Loucy (cell line): ENCODE measurements around the gene R3HDM1.

Source experiments
- H2AFZ ChIP-seq: fragments of 200-600 bp; sonication (generic); 2 replicates; pipeline ENCODE4 v1.6.0; 2016; ENCODE audit warnings: antibody characterized with exemption, mild to moderate bottlenecking, low read length, moderate library complexity
- H3F3A ChIP-seq: fragments of 200-600 bp; 2 replicates; pipeline ENCODE4 v1.6.0; 2016; ENCODE audit warnings: antibody characterized with exemption, low read depth, mild to moderate bottlenecking
- H3K27me3 ChIP-seq: fragments of 200-600 bp; sonication (generic); 2 replicates; pipeline ENCODE4 v1.6.1; 2014; ENCODE audit warnings: low read length, mild to moderate bottlenecking; ENCODE audit not compliant: insufficient read depth, poor library complexity, severe bottlenecking
- H3K36me3 ChIP-seq: fragments of 200-600 bp; sonication (generic); 2 replicates; pipeline ENCODE4 v1.6.1; 2016; ENCODE audit warnings: low read length; ENCODE audit not compliant: insufficient read depth
- H3K4me1 ChIP-seq: fragments of 200-600 bp; sonication (generic); 2 replicates; pipeline ENCODE4 v1.5.1; 2014; ENCODE audit warnings: low read length, mild to moderate bottlenecking; ENCODE audit not compliant: insufficient read depth, poor library complexity, severe bottlenecking
- H3K4me2 ChIP-seq: fragments of 200-600 bp; sonication (generic); 2 replicates; pipeline ENCODE4 v1.6.0; 2014; ENCODE audit warnings: antibody characterized with exemption, low read length, low read depth, mild to moderate bottlenecking; ENCODE audit not compliant: poor library complexity, severe bottlenecking
- H3K4me3 ChIP-seq: fragments of 200-600 bp; sonication (generic); 2 replicates; pipeline ENCODE4 v1.5.1; 2014; ENCODE audit warnings: low read length, mild to moderate bottlenecking, mixed read lengths; ENCODE audit not compliant: poor library complexity, severe bottlenecking
- H3K79me2 ChIP-seq: fragments of 200-600 bp; sonication (generic); 2 replicates; pipeline ENCODE4 v1.6.1; 2014; ENCODE audit warnings: low read length; ENCODE audit not compliant: insufficient read depth
- H3K9ac ChIP-seq: fragments of 200-600 bp; sonication (generic); 2 replicates; pipeline ENCODE4 v1.6.0; 2014; ENCODE audit warnings: mild to moderate bottlenecking, low read depth, low read length, moderate library complexity; ENCODE audit not compliant: poor library complexity, severe bottlenecking
- H3K9me2 ChIP-seq: fragments of 200-600 bp; sonication (generic); replicated peaks from 2 replicates; pipeline ENCODE4 v1.6.1; 2016; ENCODE audit warnings: low read depth, low read length, mixed read lengths
- H3K9me3 ChIP-seq: fragments of 200-600 bp; sonication (generic); 2 replicates; pipeline ENCODE4 v1.6.1; 2014; ENCODE audit warnings: mild to moderate bottlenecking, antibody characterized with exemption, low read length, low read depth; ENCODE audit not compliant: insufficient read depth
- H4K20me1 ChIP-seq: fragments of 200-600 bp; sonication (generic); 2 replicates; pipeline ENCODE4 v1.6.0; 2014; ENCODE audit warnings: antibody characterized with exemption, low read length, mild to moderate bottlenecking; ENCODE audit not compliant: insufficient read depth, poor library complexity, severe bottlenecking
- EZH2phosphoT487 ChIP-seq: fragments of 200-600 bp; IDR thresholded peaks from 2 replicates; pipeline ENCODE4 v1.6.1; 2018; ENCODE audit warnings: antibody characterized with exemption, mild to moderate bottlenecking, moderate library complexity, borderline replicate concordance
- TF ChIP-seq, protein P1 (sequence below): fragments of 200-600 bp; sonication (generic); conservative IDR thresholded peaks from 2 replicates; pipeline ENCODE4 v1.5.1; 2014; ENCODE audit warnings: mild to moderate bottlenecking, antibody characterized with exemption, low read length

R3HDM1 gene

GRCh38 chr2:135762530-135762929, 231.2 kb downstream of the R3HDM1 start:
- Histone ChIP-seq H3K27me3 (peaks cover under 1% of the 10 kb centered on the region), H3K9me3 (peaks cover 3% of the 10 kb centered on the region; the same call in 1 of the 2 replicates), H3K4me3 (no peak overlapping the region), H3K4me2 (no peak overlapping the region), H3K79me2 (peaks cover 5% of the 10 kb centered on the region; the same call in 1 of the 2 replicates), H3K9me2 (no peaks in the 10 kb centered on the region), H3K9ac (no peak overlapping the region), H4K20me1 (no peaks in the 10 kb centered on the region), H3F3A (no peaks in the 10 kb centered on the region), H3K4me1 (no peaks in the 10 kb centered on the region), H2AFZ (no peak overlapping the region), H3K36me3 (peaks cover 77% of the 10 kb centered on the region)
- TF ChIP-seq, protein P1, sequence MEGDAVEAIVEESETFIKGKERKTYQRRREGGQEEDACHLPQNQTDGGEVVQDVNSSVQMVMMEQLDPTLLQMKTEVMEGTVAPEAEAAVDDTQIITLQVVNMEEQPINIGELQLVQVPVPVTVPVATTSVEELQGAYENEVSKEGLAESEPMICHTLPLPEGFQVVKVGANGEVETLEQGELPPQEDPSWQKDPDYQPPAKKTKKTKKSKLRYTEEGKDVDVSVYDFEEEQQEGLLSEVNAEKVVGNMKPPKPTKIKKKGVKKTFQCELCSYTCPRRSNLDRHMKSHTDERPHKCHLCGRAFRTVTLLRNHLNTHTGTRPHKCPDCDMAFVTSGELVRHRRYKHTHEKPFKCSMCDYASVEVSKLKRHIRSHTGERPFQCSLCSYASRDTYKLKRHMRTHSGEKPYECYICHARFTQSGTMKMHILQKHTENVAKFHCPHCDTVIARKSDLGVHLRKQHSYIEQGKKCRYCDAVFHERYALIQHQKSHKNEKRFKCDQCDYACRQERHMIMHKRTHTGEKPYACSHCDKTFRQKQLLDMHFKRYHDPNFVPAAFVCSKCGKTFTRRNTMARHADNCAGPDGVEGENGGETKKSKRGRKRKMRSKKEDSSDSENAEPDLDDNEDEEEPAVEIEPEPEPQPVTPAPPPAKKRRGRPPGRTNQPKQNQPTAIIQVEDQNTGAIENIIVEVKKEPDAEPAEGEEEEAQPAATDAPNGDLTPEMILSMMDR = no peak
- TF ChIP-seq EZH2phosphoT487 = no peak

- Histone ChIP-seq H3K9me3 (no peaks in the 10 kb centered on the region), H3K9ac (no peak overlapping the region), H2AFZ (no peak overlapping the region), H3F3A (no peaks in the 10 kb centered on the region), H3K79me2 (peaks cover 5% of the 10 kb centered on the region; the same call in 1 of the 2 replicates), H3K36me3 (peaks cover 86% of the 10 kb centered on the region), H3K4me3 (no peak overlapping the region), H4K20me1 (no peaks in the 10 kb centered on the region), H3K9me2 (no peaks in the 10 kb centered on the region), H3K27me3 (no peaks in the 10 kb centered on the region), H3K4me2 (no peak overlapping the region), H3K4me1 (no peaks in the 10 kb centered on the region)
- TF ChIP-seq, protein P1 = no peak
- TF ChIP-seq EZH2phosphoT487 = no peak
Observed at GRCh38 chr2:135768863-135769262, 237.6 kb downstream of the R3HDM1 start.

DNA sequence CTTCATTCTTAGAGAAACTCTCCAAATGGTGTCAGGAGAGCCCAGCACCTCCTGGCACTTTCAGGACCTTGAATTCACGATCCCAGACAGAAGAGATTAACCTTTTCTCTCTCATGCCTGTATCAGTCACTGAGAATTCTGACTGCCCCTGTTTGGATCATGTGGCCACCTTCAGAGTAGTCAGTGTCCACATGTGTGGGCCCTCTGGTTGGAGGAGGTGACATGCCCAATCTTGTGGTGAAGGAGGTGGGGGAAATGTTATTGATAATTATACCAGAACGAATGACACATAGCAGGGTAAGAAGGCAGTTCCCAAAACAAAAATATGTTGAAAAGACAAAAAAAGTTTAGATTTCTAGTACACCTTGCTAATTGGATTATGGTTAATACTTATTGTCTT, 242.0 kb downstream of the R3HDM1 start:
- Histone ChIP-seq H3K9me3 (no peaks in the 10 kb centered on the region), H3K79me2 (no peaks in the 10 kb centered on the region)

More for the DNA sequence above, 242.0 kb downstream of the R3HDM1 start:
- TF ChIP-seq EZH2phosphoT487 = no peak
- TF ChIP-seq, protein P1 = no peak
- Histone ChIP-seq H3K27me3 (no peaks in the 10 kb centered on the region), H3K4me1 (no peaks in the 10 kb centered on the region), H3F3A (no peaks in the 10 kb centered on the region), H2AFZ (no peak overlapping the region), H4K20me1 (no peaks in the 10 kb centered on the region), H3K9ac (no peak overlapping the region), H3K9me2 (no peaks in the 10 kb centered on the region), H3K36me3 (peaks cover 96% of the 10 kb centered on the region), H3K4me2 (no peak overlapping the region), H3K4me3 (no peak overlapping the region)
